Gastroesophageal sphincter (tissue), 4 donors: ENCODE measurements around the gene FGF1. TPM values are rescaled to one million over a fixed set of nuclear protein-coding genes. Genes with fewer than 3 reads are reported as not detected.

ENCODE experiments used
- ATAC-seq: fragments of 150-250 bp; one replicate; pipeline ENCODE4 v1.9.1; 2016; ENCODE audit warnings: mild to moderate bottlenecking, moderate library complexity
- H3K27ac ChIP-seq, 4 donors: fragments of 200-600 bp; sonication (generic) in 3 of 4; 1 replicate in 3 of 4; 2 replicates in 1 of 4; pipeline ENCODE4 v1.5.1; 2016 to 2019
- H3K27me3 ChIP-seq: fragments of 200-600 bp; sonication (generic); one replicate; pipeline ENCODE4 v1.5.1; 2019
- H3K36me3 ChIP-seq, 2 donors: fragments of 200-600 bp; sonication (generic); one replicate each; pipeline ENCODE4 v1.5.1; 2019; ENCODE audit warnings: control low read depth in 1 of 2
- H3K4me1 ChIP-seq, 3 donors: fragments of 200-600 bp; sonication (generic); 1 replicate in 2 of 3; 2 replicates in 1 of 3; pipeline ENCODE4 v1.5.1; 2016 to 2019; ENCODE audit warnings: control low read depth in 2 of 3
- H3K4me3 ChIP-seq, 2 donors: fragments of 200-600 bp; sonication (generic); one replicate each; pipeline ENCODE4 v1.5.1; 2019; ENCODE audit warnings: mild to moderate bottlenecking in 1 of 2, moderate library complexity in 1 of 2
- H3K9me3 ChIP-seq, 3 donors: fragments of 200-600 bp; sonication (generic); one replicate each; pipeline ENCODE4 v1.5.1; 2017 to 2019; ENCODE audit warnings: control low read depth in 2 of 3
- CTCF ChIP-seq, 4 experiments: fragments of 200-600 bp in 2 of 4; fragments of 450-650 bp in 2 of 4; sonication (generic) in 1 of 4; IDR thresholded peaks; one replicate each; pipeline ENCODE4 v1.5.1; 2017 to 2019; ENCODE audit warnings: antibody characterized with exemption in 4 of 4, mild to moderate bottlenecking in 2 of 4, moderate library complexity in 2 of 4
- EP300 ChIP-seq: sonication (generic); formaldehyde crosslinking; IDR thresholded peaks from one replicate; pipeline ENCODE4 v1.6.1; 2017; ENCODE audit warnings: antibody characterized with exemption, mild to moderate bottlenecking
- POLR2A ChIP-seq, 2 donors: fragments of 450-650 bp; IDR thresholded peaks; one replicate each; pipeline ENCODE4 v1.6.1; 2017; ENCODE audit warnings: antibody characterized with exemption in 2 of 2, mild to moderate bottlenecking in 2 of 2, moderate library complexity in 1 of 2
- POLR2AphosphoS5 ChIP-seq: sonication (generic); formaldehyde crosslinking; IDR thresholded peaks from one replicate; pipeline ENCODE4 v1.6.1; 2017; ENCODE audit warnings: antibody characterized with exemption
- WGBS, 2 donors: methylation state at CpG; one replicate each; pipeline ENCODE4 v1.1.5; 2018; ENCODE audit warnings: low coverage in 1 of 2; 5-methylcytosine and 5-hydroxymethylcytosine counted together
- total RNA-seq, 4 donors: library from RNA; depleted of rRNA; stranded (reverse); fragments of >200 nt; gene quantifications; one replicate each; pipeline ENCODE4 v1.1.0, GENCODE V29; 2016

FGF1 gene
- total RNA-seq, 4 donors from 2014 or later = 0.16 to 4.2 (median 2.9) TPM

- H3K9me3 ChIP-seq = no peaks in the 10 kb centered on the region
Measured at GRCh38 chr5:142634216-142635011, 51.5 kb downstream of the FGF1 start.

GRCh38 chr5:142630927-142631539 is 54.9 kb downstream of the FGF1 start:
- 67 to 71% methylated on average over 1 to 6 of the region's 7 CpGs for WGBS, 2 donors
- no peak for ATAC-seq

More at GRCh38 chr5:142634216-142635011, 51.5 kb downstream of the FGF1 start:
- no peak for TF ChIP-seq POLR2AphosphoS5
- no peak for TF ChIP-seq POLR2A (IDR thresholded peaks at IDR 0.05)
- no peak for TF ChIP-seq CTCF (IDR thresholded peaks at IDR 0.05)
- no peak for TF ChIP-seq EP300
- ATAC-seq = no peak
- 50 to 65% methylated on average over 6 to 8 of the region's 8 CpGs for WGBS, 2 donors
- Histone ChIP-seq H3K4me3 (no peak overlapping the region), H3K27me3 (no peaks in the 10 kb centered on the region), H3K27ac (no peak overlapping the region), H3K36me3 (no peaks in the 10 kb centered on the region), H3K4me1 (no peaks in the 10 kb centered on the region)

GRCh38 chr5:142627383-142628217 is 58.3 kb downstream of the FGF1 start:
- no peak overlapping the region for H3K4me3 ChIP-seq
- peaks cover 2 to 19% (median 4%) of the 10 kb centered on the region in 3 donors for H3K4me1 ChIP-seq
- no peaks in the 10 kb centered on the region for H3K27me3 ChIP-seq
- no peaks in the 10 kb centered on the region for H3K9me3 ChIP-seq
- WGBS, 2 donors = 94 to 100% methylated on average over 3 to 5 of the region's 5 CpGs
- ATAC-seq = no peak
- TF ChIP-seq CTCF (IDR thresholded peaks at IDR 0.05) (no peak), POLR2AphosphoS5 (no peak), EP300 (no peak), POLR2A (IDR thresholded peaks at IDR 0.05) (no peak)
- no peaks in the 10 kb centered on the region for H3K36me3 ChIP-seq
- no peak overlapping the region for H3K27ac ChIP-seq

More at GRCh38 chr5:142630927-142631539, 54.9 kb downstream of the FGF1 start:
- Histone ChIP-seq H3K36me3 (no peaks in the 10 kb centered on the region), H3K9me3 (no peaks in the 10 kb centered on the region), H3K4me1 (peaks cover 0 to 5% (median 0%) of the 10 kb centered on the region in 3 donors), H3K4me3 (no peak overlapping the region), H3K27ac (no peak overlapping the region), H3K27me3 (no peaks in the 10 kb centered on the region)
- no peak for TF ChIP-seq CTCF (IDR thresholded peaks at IDR 0.05)
- no peak for TF ChIP-seq EP300
- no peak for TF ChIP-seq POLR2AphosphoS5
- TF ChIP-seq POLR2A (IDR thresholded peaks at IDR 0.05) = no peak

- H3K4me1 ChIP-seq = peaks cover 2 to 19% (median 4%) of the 10 kb centered on the region in 3 donors
- ATAC-seq = no peak
- WGBS, 2 donors = 78 to 82% methylated on average over 2 of the region's 2 CpGs
- no peak for TF ChIP-seq CTCF (IDR thresholded peaks at IDR 0.05)
- no peak for TF ChIP-seq EP300
- no peak for TF ChIP-seq POLR2A (IDR thresholded peaks at IDR 0.05)
- TF ChIP-seq POLR2AphosphoS5 = no peak
- no peak overlapping the region for H3K27ac ChIP-seq
- H3K4me3 ChIP-seq = no peak overlapping the region
- H3K9me3 ChIP-seq = no peaks in the 10 kb centered on the region
- no peaks in the 10 kb centered on the region for H3K36me3 ChIP-seq
- H3K27me3 ChIP-seq = no peaks in the 10 kb centered on the region
Measured at GRCh38 chr5:142626786-142627185, 59.1 kb downstream of the FGF1 start.
